Right atrium auricular region (tissue), 2 donors: ENCODE results near the gene CRYZ. TPM values are rescaled to one million over a fixed set of nuclear protein-coding genes. Genes with fewer than 3 reads are reported as not detected.
"Not testable (repeated sequence)": the region's sequence is repeated elsewhere in the genome, so short reads cannot be mapped to it uniquely, and the experiment has no call there.

Experiments used
- DNase-seq: peaks from one replicate; pipeline ENCODE4 v3.0.0-alpha.2; 2019; ENCODE audit warnings: low spot score
- H3K27ac ChIP-seq, 2 donors: fragments of 200-600 bp; sonication (generic); 1 replicate in 1 of 2; 2 replicates in 1 of 2; pipeline ENCODE4 v1.5.1; 2016 to 2019
- H3K27me3 ChIP-seq, 2 donors: fragments of 200-600 bp; sonication (generic); one replicate each; pipeline versions ENCODE4 v1.5.1 to v1.6.0; 2017 to 2019
- H3K36me3 ChIP-seq: fragments of 200-600 bp; sonication (generic); one replicate; pipeline ENCODE4 v1.5.1; 2016
- H3K4me1 ChIP-seq, 2 donors: fragments of 200-600 bp; sonication (generic); one replicate each; pipeline versions ENCODE4 v1.5.1 to v1.6.0; 2017 to 2019
- H3K4me3 ChIP-seq, 2 donors: fragments of 200-600 bp; sonication (generic); 1 replicate in 1 of 2; 2 replicates in 1 of 2; pipeline ENCODE4 v1.5.1; 2017 to 2019; ENCODE audit warnings: mild to moderate bottlenecking in 1 of 2, moderate library complexity in 1 of 2
- H3K9me3 ChIP-seq, 2 donors: fragments of 200-600 bp; sonication (generic); one replicate each; pipeline ENCODE4 v1.5.1; 2019
- CTCF ChIP-seq, 2 donors: fragments of 200-600 bp; sonication (generic); IDR thresholded peaks; one replicate each; pipeline ENCODE4 v1.5.1; 2019; ENCODE audit warnings: antibody characterized with exemption in 2 of 2
- total RNA-seq, 2 donors: library from RNA; depleted of rRNA; stranded (reverse); fragments of >200 nt; gene quantifications; one replicate each; pipeline ENCODE4 v1.1.0, GENCODE V29; 2016

Gene CRYZ
- total RNA-seq, 2 donors from 2014 or later: 30.5 to 39.8 TPM

- H3K27me3 ChIP-seq: no peaks in the 10 kb centered on the region
- H3K9me3 ChIP-seq: no peaks in the 10 kb centered on the region
- no peak overlapping the region for H3K27ac ChIP-seq
- H3K36me3 ChIP-seq: no peaks in the 10 kb centered on the region
- H3K4me1 ChIP-seq: no peaks in the 10 kb centered on the region
- TF ChIP-seq CTCF (IDR thresholded peaks at IDR 0.05): no peak
- no peak for DNase-seq
- H3K4me3 ChIP-seq: no peak overlapping the region
These were observed 40.1 kb upstream of the CRYZ start for GRCh38 chr1:74772945-74773344.

GRCh38 chr1:74771913-74772515 lies 39.2 kb upstream of the CRYZ start:
- Histone ChIP-seq H3K4me1 (no peaks in the 10 kb centered on the region), H3K9me3 (no peaks in the 10 kb centered on the region), H3K27ac (no peak overlapping the region), H3K27me3 (no peaks in the 10 kb centered on the region), H3K4me3 (no peak overlapping the region), H3K36me3 (no peaks in the 10 kb centered on the region)
- no peak for DNase-seq
- peak; percentile 57 to 79 for TF ChIP-seq CTCF (IDR thresholded peaks at IDR 0.05)

GRCh38 chr1:74767490-74767889 lies 34.6 kb upstream of the CRYZ start:
- no peak for DNase-seq
- Histone ChIP-seq H3K27me3 (no peaks in the 10 kb centered on the region), H3K4me1 (no peaks in the 10 kb centered on the region), H3K27ac (no peak overlapping the region), H3K9me3 (no peaks in the 10 kb centered on the region), H3K36me3 (peaks cover 7% of the 10 kb centered on the region), H3K4me3 (no peak overlapping the region)
- TF ChIP-seq CTCF (IDR thresholded peaks at IDR 0.05): no peak

GRCh38 chr1:74766579-74766978 lies 33.7 kb upstream of the CRYZ start:
- Histone ChIP-seq H3K4me1 (no peaks in the 10 kb centered on the region), H3K36me3 (peaks cover 10% of the 10 kb centered on the region), H3K27ac (no peak overlapping the region), H3K9me3 (no peaks in the 10 kb centered on the region), H3K4me3 (no peak overlapping the region), H3K27me3 (no peaks in the 10 kb centered on the region)
- no peak for DNase-seq
- TF ChIP-seq CTCF (IDR thresholded peaks at IDR 0.05): no peak

- TF ChIP-seq CTCF (IDR thresholded peaks at IDR 0.05): no peak
- H3K4me3 ChIP-seq: no peak overlapping the region
These were observed 31.0 kb upstream of the CRYZ start for GRCh38 chr1:74763807-74764206.

GRCh38 chr1:74756650-74757049 lies 23.8 kb upstream of the CRYZ start:
- not testable (repeated sequence) for H3K4me3 ChIP-seq, DNase-seq, H3K4me1 ChIP-seq, H3K27ac ChIP-seq, H3K9me3 ChIP-seq, H3K27me3 ChIP-seq
- H3K36me3 ChIP-seq: peaks cover 71% of the 10 kb centered on the region

More at GRCh38 chr1:74763807-74764206, 31.0 kb upstream of the CRYZ start:
- peaks cover 22% of the 10 kb centered on the region for H3K36me3 ChIP-seq
- no peaks in the 10 kb centered on the region for H3K27me3 ChIP-seq
- H3K9me3 ChIP-seq: no peaks in the 10 kb centered on the region
- H3K27ac ChIP-seq: no peak overlapping the region
- no peak for DNase-seq
- H3K4me1 ChIP-seq: no peaks in the 10 kb centered on the region
